Adipose tissue (tissue), 3 donors: ENCODE results near the gene AHSP. TPM values are rescaled to one million over a fixed set of nuclear protein-coding genes. Genes with fewer than 3 reads are reported as not detected.
"Not testable (repeated sequence)": the region's sequence is repeated elsewhere in the genome, so short reads cannot be mapped to it uniquely, and the experiment has no call there.

Source experiments
- H3K27ac ChIP-seq: one replicate; pipeline ENCODE4 v1.5.1; 2013; ENCODE audit warnings: low read depth, low read length
- WGBS, 3 donors: extraction: QIAGEN DNeasy Blood & Tissue Kit; methylation state at CpG; one replicate each; pipeline ENCODE4 v1.1.7; 2013; 5-methylcytosine and 5-hydroxymethylcytosine counted together
- polyA plus RNA-seq, 3 donors: library from polyadenylated mRNA; stranded (reverse); fragments of 200-250 nt; gene quantifications; one replicate each; pipeline ENCODE4 v1.2.3, GENCODE V29; 2013
- donor health status: healthy with polysubstance abuse.
- donor health status: Bipolar disorder and iron deficiency.
- donor health status: healthy.

Gene AHSP
- under 1 TPM in 1 of 3 donors, not detected in 2; 0.28 TPM for polyA plus RNA-seq

DNA sequence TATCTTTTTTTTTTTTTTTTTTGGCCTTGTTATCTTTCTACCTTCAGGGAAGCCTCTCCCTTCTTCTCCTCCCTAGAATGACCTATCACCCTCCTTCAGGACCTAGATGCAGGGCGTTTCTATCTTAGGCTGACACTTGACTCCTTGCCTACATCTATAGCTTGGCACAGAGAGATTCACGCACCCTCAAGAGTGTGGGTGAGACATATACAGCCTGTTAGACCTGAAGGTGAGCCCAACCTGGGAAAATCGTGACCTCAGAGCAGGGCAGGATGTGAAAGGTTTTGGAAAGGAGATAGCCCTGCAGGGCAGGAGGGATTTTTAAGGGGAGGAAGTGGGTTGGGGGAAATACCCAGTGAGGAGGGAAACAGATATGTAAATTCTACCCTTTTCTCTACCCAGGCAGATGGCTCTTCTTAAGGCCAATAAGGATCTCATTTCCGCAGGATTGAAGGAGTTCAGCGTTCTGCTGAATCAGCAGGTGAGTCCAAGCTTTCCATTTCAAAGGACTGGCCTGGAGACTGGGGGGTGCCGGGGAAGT is at the start of gene AHSP:
AHSP (plus strand) TSS at position 167 of the 541 bp plus-strand sequence; CDS start at position 407, 240 bp downstream.
- H3K27ac ChIP-seq: no peak within 1 kb of the TSS
- 57 to 65% (median 58%) methylated on average over 6 of the region's 6 CpGs for WGBS, 3 donors

- H3K27ac ChIP-seq: no peak overlapping the region
- WGBS, 3 donors: 87 to 88% (median 88%) methylated on average over 3 of the region's 3 CpGs
Measured at GRCh38 chr16:31478956-31479355, 48.7 kb upstream of the AHSP start.

- H3K27ac ChIP-seq: no peak overlapping the region
- 68 to 87% (median 83%) methylated on average over 9 of the region's 9 CpGs for WGBS, 3 donors
Measured at GRCh38 chr16:31479751-31480150, 47.9 kb upstream of the AHSP start.

GRCh38 chr16:31480851-31481536 is 46.7 kb upstream of the AHSP start:
- H3K27ac ChIP-seq: no peak overlapping the region
- 16 to 50% (median 18%) methylated on average over 7 of the region's 7 CpGs for WGBS, 3 donors

DNA sequence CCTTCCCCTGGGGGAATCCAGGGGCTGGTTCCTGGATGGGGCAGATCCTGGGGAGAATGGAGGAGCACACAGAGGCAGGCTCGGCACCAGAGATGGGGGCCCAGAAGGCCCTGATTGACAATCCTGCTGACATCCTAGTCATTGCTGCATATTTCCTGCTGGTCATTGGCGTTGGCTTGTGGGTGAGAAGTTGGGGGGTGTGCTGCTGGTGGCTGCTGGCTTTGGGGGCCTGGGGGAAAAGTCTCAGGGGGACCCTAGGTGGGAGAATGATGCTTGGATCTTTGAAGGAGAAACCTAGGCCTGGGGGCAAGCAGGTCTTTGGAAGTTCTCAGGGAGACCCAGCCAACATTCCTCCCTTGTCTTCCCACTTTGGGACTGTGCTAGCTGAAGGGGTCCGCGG is 44.6 kb upstream of the AHSP start, which contains the start of gene SLC5A2:
SLC5A2 (plus strand) TSS at position 43 of the 400 bp plus-strand sequence; CDS start at position 57, 14 bp downstream.
- 85 to 94% (median 90%) methylated on average over 4 of the region's 4 CpGs for WGBS, 3 donors

DNA sequence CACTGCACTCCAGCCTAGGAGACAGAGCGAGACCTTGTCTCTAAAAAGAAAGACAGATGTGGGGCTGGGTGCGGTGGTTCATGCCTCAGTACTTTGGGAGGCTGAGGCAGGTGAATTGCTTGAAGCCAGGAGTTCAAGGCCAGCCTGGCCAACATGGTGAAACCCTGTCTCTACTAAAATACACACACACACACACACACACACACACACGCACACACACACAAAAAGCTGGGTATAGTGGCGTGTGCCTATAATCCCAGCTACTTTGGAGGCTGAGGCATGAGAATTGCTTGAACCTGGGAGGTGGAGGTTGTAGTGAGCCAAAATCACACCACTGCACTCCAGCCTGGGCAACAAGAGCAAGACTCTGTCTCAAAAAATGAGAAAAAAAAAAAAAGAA is 43.7 kb upstream of the AHSP start:
- H3K27ac ChIP-seq: not testable (repeated sequence)
- 86 to 94% (median 92%) methylated on average over 4 of the region's 4 CpGs for WGBS, 3 donors

More for the DNA sequence above, 44.6 kb upstream of the AHSP start, which contains the start of gene SLC5A2:
- H3K27ac ChIP-seq: no peak within 1 kb of the TSS

DNA sequence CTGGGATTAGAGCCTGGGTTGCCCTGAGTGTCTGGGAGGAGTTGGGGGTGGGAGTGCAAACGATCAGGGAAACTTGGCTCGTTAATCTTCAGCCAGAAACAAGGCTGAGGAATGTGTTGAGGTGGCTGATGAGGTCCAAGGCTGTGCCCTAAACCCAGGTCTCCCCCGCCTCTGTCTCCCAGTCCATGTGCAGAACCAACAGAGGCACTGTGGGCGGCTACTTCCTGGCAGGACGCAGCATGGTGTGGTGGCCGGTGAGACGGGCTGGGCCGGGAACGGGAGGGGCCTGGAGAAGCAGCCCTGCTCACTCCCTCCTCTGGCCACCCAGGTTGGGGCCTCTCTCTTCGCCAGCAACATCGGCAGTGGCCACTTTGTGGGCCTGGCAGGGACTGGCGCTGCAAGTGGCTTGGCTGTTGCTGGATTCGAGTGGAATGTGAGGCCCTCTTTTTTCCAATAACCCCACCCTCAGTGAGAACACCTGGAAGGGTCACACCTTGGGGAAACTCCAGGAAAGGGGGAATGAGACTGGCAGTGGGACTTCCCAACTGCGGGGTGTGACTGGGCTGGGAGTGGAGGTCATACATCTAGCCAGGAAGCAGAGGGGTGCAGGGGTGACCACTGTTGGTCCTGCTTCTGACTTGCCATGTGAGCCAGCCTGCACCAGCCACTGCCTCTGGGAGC is 43.1 kb upstream of the AHSP start:
- H3K27ac ChIP-seq: no peak overlapping the region
- WGBS, 3 donors: 46 to 50% (median 48%) methylated on average over 13 to 14 of the region's 14 CpGs

- no peak overlapping the region for H3K27ac ChIP-seq
- WGBS, 3 donors: 89 to 95% (median 94%) methylated on average over 17 of the region's 17 CpGs
Measured at GRCh38 chr16:31485571-31485970, 42.1 kb upstream of the AHSP start.

GRCh38 chr16:31486045-31486444 is 41.7 kb upstream of the AHSP start:
- H3K27ac ChIP-seq: no peak overlapping the region
- WGBS, 3 donors: 96 to 99% (median 96%) methylated on average over 5 of the region's 5 CpGs

DNA sequence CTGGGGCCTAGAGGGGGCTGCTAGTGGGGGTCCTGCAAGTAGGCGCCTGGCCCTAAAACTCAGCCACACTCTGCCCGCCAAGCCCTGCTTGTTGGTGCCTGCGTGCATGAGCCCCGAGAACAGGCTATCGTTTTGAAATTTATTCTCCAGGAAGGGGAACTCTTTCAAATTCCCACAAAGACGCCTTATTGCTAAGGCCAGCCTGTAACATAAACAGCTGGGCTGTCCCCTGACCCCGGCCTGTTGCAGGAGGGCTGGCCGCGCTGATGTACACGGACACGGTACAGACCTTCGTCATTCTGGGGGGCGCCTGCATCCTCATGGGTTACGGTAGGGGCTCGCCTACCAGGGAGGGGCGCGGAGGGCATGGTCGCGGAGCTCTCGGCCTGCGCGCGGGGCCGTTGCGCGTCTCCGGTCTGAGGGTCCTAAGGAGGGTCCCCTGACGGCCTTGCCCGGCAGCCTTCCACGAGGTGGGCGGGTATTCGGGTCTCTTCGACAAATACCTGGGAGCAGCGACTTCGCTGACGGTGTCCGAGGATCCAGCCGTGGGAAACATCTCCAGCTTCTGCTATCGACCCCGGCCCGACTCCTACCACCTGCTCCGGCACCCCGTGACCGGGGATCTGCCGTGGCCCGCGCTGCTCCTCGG is 40.5 kb upstream of the AHSP start:
- no peak overlapping the region for H3K27ac ChIP-seq
- WGBS, 3 donors: 7 to 9% (median 7%) methylated on average over 48 of the region's 48 CpGs

- WGBS, 3 donors: 1% methylated on average over 60 of the region's 60 CpGs
- no peak overlapping the region for H3K27ac ChIP-seq
Measured at GRCh38 chr16:31487720-31488467, 39.8 kb upstream of the AHSP start.

GRCh38 chr16:31488468-31489297 is 39.0 kb upstream of the AHSP start:
- 27 to 49% (median 43%) methylated on average over 72 to 77 of the region's 77 CpGs for WGBS, 3 donors
- no peak overlapping the region for H3K27ac ChIP-seq

GRCh38 chr16:31489298-31489564 is 38.5 kb upstream of the AHSP start:
- H3K27ac ChIP-seq: no peak overlapping the region
- WGBS, 3 donors: 81 to 88% (median 86%) methylated on average over 7 of the region's 7 CpGs

DNA sequence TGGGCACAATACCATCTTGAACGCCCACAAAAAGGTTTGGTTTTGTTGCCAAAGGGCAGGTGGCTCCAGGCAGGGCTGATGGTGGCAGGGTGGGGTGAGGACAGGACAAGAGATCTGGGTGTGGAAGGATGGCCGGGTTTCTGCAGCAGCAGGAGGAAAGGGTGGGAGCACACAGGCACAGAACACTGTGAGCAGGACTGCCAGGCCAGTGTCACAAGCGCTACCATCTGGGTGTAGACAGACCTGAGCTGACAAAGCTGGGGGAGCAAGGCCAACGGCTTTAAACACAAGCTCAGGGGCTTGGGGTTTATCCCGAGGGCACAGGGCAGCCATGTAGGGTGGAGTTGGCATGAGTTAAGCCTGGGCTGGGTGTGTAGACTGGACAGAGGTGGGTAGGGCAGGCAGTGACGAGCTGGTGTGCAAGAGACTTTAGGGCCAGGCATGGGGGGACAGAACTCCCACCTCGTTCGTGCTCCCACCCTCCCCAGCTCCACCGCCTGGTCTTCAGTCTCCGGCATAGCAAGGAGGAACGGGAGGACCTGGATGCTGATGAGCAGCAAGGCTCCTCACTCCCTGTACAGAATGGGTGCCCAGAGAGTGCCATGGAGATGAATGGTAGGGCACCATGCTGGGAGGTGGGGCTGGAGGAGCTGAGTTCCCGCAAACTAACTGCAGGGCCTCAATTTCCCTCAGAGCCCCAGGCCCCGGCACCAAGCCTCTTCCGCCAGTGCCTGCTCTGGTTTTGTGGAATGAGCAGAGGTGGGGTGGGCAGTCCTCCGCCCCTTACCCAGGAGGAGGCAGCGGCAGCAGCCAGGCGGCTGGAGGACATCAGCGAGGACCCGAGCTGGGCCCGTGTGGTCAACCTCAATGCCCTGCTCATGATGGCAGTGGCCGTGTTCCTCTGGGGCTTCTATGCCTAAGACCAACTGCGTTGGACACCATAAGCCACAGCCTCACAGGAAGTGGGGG is 37.8 kb upstream of the AHSP start:
- H3K27ac ChIP-seq: no peak overlapping the region
- 86 to 92% (median 87%) methylated on average over 21 to 22 of the region's 22 CpGs for WGBS, 3 donors

DNA sequence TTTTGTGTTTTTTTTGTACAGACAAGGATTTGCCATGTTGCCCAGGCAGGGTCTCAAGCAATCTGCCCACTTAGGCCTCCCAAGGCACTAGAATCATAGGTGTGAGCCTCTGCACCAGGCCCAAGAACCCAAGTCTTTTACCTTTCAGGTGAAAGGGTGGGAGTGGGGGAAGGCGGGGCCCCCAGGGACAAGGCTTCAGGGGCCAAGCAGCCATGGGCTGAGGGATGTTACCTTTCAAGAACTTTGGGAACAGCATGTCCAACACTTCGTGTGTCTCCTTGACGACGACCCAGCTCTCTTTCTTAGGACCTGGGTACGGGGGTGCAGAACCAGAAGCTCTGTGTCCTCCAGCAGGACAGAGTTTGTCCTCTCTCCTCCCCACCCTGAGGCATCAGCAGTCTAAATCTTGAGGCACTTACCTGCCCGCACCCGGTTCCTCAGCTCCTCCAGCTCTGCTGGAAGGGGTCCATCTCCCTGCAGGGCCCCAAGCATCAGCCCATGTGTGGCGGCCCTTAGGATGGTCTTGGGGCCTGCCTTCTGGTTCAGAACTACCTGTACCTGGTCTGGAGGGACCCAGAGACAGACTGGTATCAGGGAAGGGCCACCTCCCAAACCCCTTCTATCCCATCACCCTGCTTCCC is 35.8 kb upstream of the AHSP start:
- H3K27ac ChIP-seq: no peak overlapping the region
- 92 to 98% (median 96%) methylated on average over 8 of the region's 8 CpGs for WGBS, 3 donors

- 95 to 96% (median 96%) methylated on average over 18 of the region's 18 CpGs for WGBS, 3 donors
- no peak overlapping the region for H3K27ac ChIP-seq
Measured at GRCh38 chr16:31493506-31494125, 34.1 kb upstream of the AHSP start.
